WTC11 (cell line): ENCODE measurements around the gene TRIP10. TPM values are rescaled to one million over a fixed set of nuclear protein-coding genes. Genes with fewer than 3 reads are reported as not detected.

Experiments used
- ATAC-seq: fragments of 200-7000 bp; cut with Tn5 transposase; 2 replicates; pipeline ENCODE4 v1.10.0; 2021; ENCODE audit warnings: mild to moderate bottlenecking, moderate library complexity
- CTCF ChIA-PET: fragments of 300-600 bp; sonication (Branson Sonifier 250); formaldehyde crosslinking; loops from one replicate; lab custom pipeline; 2021; ENCODE audit warnings: antibody characterized with exemption; lab: Charles Lee
- POLR2A ChIA-PET: fragments of 350-600 bp; sonication (Branson Sonifier 250); formaldehyde crosslinking; loops from one replicate; lab custom pipeline; 2021; ENCODE audit warnings: antibody characterized with exemption; lab: Charles Lee
- DNase-seq: peaks from one replicate; pipeline ENCODE4 v3.0.0; 2021; ENCODE audit warnings: low spot score
- H3K27ac Mint-ChIP-seq: 2 replicates; pipeline ENCODE4 v1.8.0; 2021; ENCODE audit warnings: mixed read lengths
- H3K27me3 Mint-ChIP-seq: 2 replicates; pipeline ENCODE4 v1.8.0; 2021; ENCODE audit warnings: low read depth, mild to moderate bottlenecking, moderate library complexity, mixed read lengths
- H3K36me3 Mint-ChIP-seq: 2 replicates; pipeline ENCODE4 v1.8.0; 2021; ENCODE audit warnings: mixed read lengths
- H3K4me1 Mint-ChIP-seq: 2 replicates; pipeline ENCODE4 v1.8.0; 2022; ENCODE audit warnings: mixed read lengths
- H3K4me3 Mint-ChIP-seq: 2 replicates; pipeline ENCODE4 v1.8.0; 2021; ENCODE audit warnings: mild to moderate bottlenecking, moderate library complexity, mixed read lengths
- H3K9me3 Mint-ChIP-seq: 2 replicates; pipeline ENCODE4 v1.8.0; 2021; ENCODE audit warnings: mixed read lengths
- ATF1 ChIP-seq: sonication (generic); formaldehyde crosslinking; IDR thresholded peaks from 2 replicates; pipeline ENCODE4 v1.8.1; 2023; ENCODE audit warnings: mild to moderate bottlenecking, moderate library complexity, missing genetic modification reagents
- CREB1 ChIP-seq: sonication (generic); formaldehyde crosslinking; IDR thresholded peaks from 2 replicates; pipeline ENCODE4 v1.8.0; 2023; ENCODE audit warnings: mild to moderate bottlenecking, missing genetic modification reagents
- ELF4 ChIP-seq: sonication (generic); formaldehyde crosslinking; IDR thresholded peaks from 2 replicates; pipeline ENCODE4 v1.8.1; 2022; ENCODE audit warnings: low read depth, mild to moderate bottlenecking, moderate library complexity, missing genetic modification reagents
- EMX1 ChIP-seq: fragments of 250-450 bp; sonication (Bioruptor Pico); IDR thresholded peaks from 2 replicates; pipeline ENCODE4 v1.8.0; 2021; ENCODE audit warnings: mild to moderate bottlenecking
- GABPB1 ChIP-seq: sonication (generic); formaldehyde crosslinking; IDR thresholded peaks from 2 replicates; pipeline ENCODE4 v1.8.1; 2023; ENCODE audit warnings: mild to moderate bottlenecking, missing genetic modification reagents
- GRHL2 ChIP-seq: fragments of 250-450 bp; sonication (Bioruptor Pico); IDR thresholded peaks from 2 replicates; pipeline ENCODE4 v1.8.0; 2022; ENCODE audit warnings: mild to moderate bottlenecking, moderate library complexity; ENCODE audit not compliant: insufficient replicate concordance, severe bottlenecking
- GTF2I ChIP-seq: fragments of 250-450 bp; sonication (Bioruptor Pico); conservative IDR thresholded peaks from 2 replicates; pipeline ENCODE4 v1.4.0; 2021; ENCODE audit warnings: mild to moderate bottlenecking
- JUN ChIP-seq: sonication (generic); formaldehyde crosslinking; IDR thresholded peaks from 2 replicates; pipeline ENCODE4 v1.8.0; 2023; ENCODE audit warnings: mild to moderate bottlenecking, missing genetic modification reagents
- MYBL2 ChIP-seq: sonication (generic); formaldehyde crosslinking; IDR thresholded peaks from 2 replicates; pipeline ENCODE4 v1.8.1; 2023; ENCODE audit warnings: mild to moderate bottlenecking, moderate library complexity, missing genetic modification reagents
- RELA ChIP-seq: sonication (generic); formaldehyde crosslinking; IDR thresholded peaks from 2 replicates; pipeline ENCODE4 v1.8.1; 2022; ENCODE audit warnings: missing genetic modification reagents, mild to moderate bottlenecking, borderline replicate concordance
- SMAD3 ChIP-seq: sonication (generic); formaldehyde crosslinking; IDR thresholded peaks from 2 replicates; pipeline ENCODE4 v1.8.0; 2022; ENCODE audit warnings: missing genetic modification reagents, mild to moderate bottlenecking, borderline replicate concordance
- TCF7 ChIP-seq: sonication (generic); formaldehyde crosslinking; IDR thresholded peaks from 2 replicates; pipeline ENCODE4 v1.8.0; 2022; ENCODE audit warnings: mild to moderate bottlenecking, low read depth, missing genetic modification reagents, moderate library complexity
- TEAD1 ChIP-seq: sonication (generic); formaldehyde crosslinking; IDR thresholded peaks from 2 replicates; pipeline ENCODE4 v1.8.0; 2022; ENCODE audit warnings: mild to moderate bottlenecking, missing genetic modification reagents
- TP53 ChIP-seq: sonication (generic); formaldehyde crosslinking; IDR thresholded peaks from 2 replicates; pipeline ENCODE4 v1.8.1; 2023; ENCODE audit warnings: mild to moderate bottlenecking, missing genetic modification reagents
- ZNF121 ChIP-seq: sonication (generic); formaldehyde crosslinking; IDR thresholded peaks from 2 replicates; pipeline ENCODE4 v1.8.0; 2023; ENCODE audit warnings: missing genetic modification reagents
- ZNF232 ChIP-seq: sonication (generic); formaldehyde crosslinking; IDR thresholded peaks from 2 replicates; pipeline ENCODE4 v1.8.0; 2022; ENCODE audit warnings: mild to moderate bottlenecking, missing genetic modification reagents
- ZNF263 ChIP-seq: sonication (generic); formaldehyde crosslinking; IDR thresholded peaks from 2 replicates; pipeline ENCODE4 v1.8.1; 2022; ENCODE audit warnings: low read depth, mild to moderate bottlenecking, moderate library complexity, missing genetic modification reagents
- ZNF396 ChIP-seq: fragments of 250-450 bp; sonication (Bioruptor Pico); IDR thresholded peaks from 2 replicates; pipeline ENCODE4 v1.8.0; 2021; ENCODE audit warnings: mild to moderate bottlenecking, moderate library complexity, borderline replicate concordance
- ZNF671 ChIP-seq: fragments of 250-450 bp; sonication (Bioruptor Pico); IDR thresholded peaks from 2 replicates; pipeline ENCODE4 v1.8.0; 2021; ENCODE audit warnings: mild to moderate bottlenecking
- total RNA-seq: library from RNA; stranded (reverse); gene quantifications from 3 replicates; pipeline ENCODE4 v1.2.3, GENCODE V29; 2021
- TF ChIP-seq, protein P1 (sequence below): sonication (generic); formaldehyde crosslinking; IDR thresholded peaks from 2 replicates; pipeline ENCODE4 v1.8.1; 2022; ENCODE audit warnings: missing genetic modification reagents, borderline replicate concordance
- TF ChIP-seq, protein P2 (sequence below): sonication (generic); formaldehyde crosslinking; IDR thresholded peaks from 2 replicates; pipeline ENCODE4 v1.8.0; 2023; ENCODE audit warnings: mild to moderate bottlenecking, missing genetic modification reagents
- TF ChIP-seq, protein P3 (sequence below): sonication (generic); formaldehyde crosslinking; IDR thresholded peaks from 2 replicates; pipeline ENCODE4 v1.8.1; 2022; ENCODE audit warnings: mild to moderate bottlenecking, moderate library complexity, missing genetic modification reagents
- TF ChIP-seq, protein P4 (sequence below): sonication (generic); formaldehyde crosslinking; IDR thresholded peaks from 2 replicates; pipeline ENCODE4 v1.8.1; 2022; ENCODE audit warnings: low read depth, missing genetic modification reagents, borderline replicate concordance
- TF ChIP-seq, protein P5 (sequence below): sonication (generic); formaldehyde crosslinking; conservative IDR thresholded peaks from 2 replicates; pipeline ENCODE4 v1.8.1; 2022; ENCODE audit warnings: mild to moderate bottlenecking, missing genetic modification reagents
- TF ChIP-seq, protein P6 (sequence below): sonication (generic); formaldehyde crosslinking; IDR thresholded peaks from 2 replicates; pipeline ENCODE4 v1.8.1; 2023; ENCODE audit warnings: mild to moderate bottlenecking, missing genetic modification reagents, moderate library complexity
- TF ChIP-seq, protein P7 (sequence below): sonication (generic); formaldehyde crosslinking; IDR thresholded peaks from 2 replicates; pipeline ENCODE4 v1.8.1; 2023; ENCODE audit warnings: mild to moderate bottlenecking, missing genetic modification reagents

The TRIP10 gene
- total RNA-seq, 1 experiment from 2014 or later = 76.6 TPM

DNA sequence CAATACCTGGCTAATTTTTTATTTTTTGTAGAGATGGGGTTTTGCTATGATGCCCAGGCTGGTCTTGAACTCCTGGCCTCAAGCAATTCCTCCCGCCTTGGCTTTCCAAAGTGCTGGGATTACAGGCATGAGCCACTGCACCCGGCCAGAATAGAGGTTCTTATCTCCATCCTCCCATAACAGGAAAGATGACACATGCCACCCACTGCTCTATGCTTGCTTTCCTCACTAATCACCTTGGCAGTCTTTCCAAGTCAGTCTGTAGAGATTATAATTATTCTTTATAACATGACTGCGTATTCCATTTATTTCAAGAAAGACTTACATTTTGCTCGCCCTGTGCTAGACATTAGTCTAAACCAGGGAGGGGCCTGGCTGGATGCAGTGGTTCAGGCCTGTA lies 39.7 kb downstream of the TRIP10 start:
- H3K4me3 Mint-ChIP-seq = no peak overlapping the region
- no peak for DNase-seq
- H3K27ac Mint-ChIP-seq = no peak overlapping the region
- no peak for ATAC-seq
- ChIA-PET CTCF (no interaction called here), POLR2A (interaction anchor here (0.6 kb wide), 1 partner anchor 229 kb away, joined by 5 read pairs; no protein-coding TSS in a partner anchor)
- no peaks in the 10 kb centered on the region; the same call in none of the 2 replicates for H3K27me3 Mint-ChIP-seq
- peaks cover 6% of the 10 kb centered on the region; the same call in 1 of the 2 replicates for H3K36me3 Mint-ChIP-seq
- H3K9me3 Mint-ChIP-seq = peaks cover 24% of the 10 kb centered on the region
- no peaks in the 10 kb centered on the region for H3K4me1 Mint-ChIP-seq
- no peak for TF ChIP-seq GABPB1 (CRISPR knock-in tag)
- no peak for TF ChIP-seq GTF2I (CRISPR knock-in tag)
- TF ChIP-seq JUN = no peak
- TF ChIP-seq, protein P1, sequence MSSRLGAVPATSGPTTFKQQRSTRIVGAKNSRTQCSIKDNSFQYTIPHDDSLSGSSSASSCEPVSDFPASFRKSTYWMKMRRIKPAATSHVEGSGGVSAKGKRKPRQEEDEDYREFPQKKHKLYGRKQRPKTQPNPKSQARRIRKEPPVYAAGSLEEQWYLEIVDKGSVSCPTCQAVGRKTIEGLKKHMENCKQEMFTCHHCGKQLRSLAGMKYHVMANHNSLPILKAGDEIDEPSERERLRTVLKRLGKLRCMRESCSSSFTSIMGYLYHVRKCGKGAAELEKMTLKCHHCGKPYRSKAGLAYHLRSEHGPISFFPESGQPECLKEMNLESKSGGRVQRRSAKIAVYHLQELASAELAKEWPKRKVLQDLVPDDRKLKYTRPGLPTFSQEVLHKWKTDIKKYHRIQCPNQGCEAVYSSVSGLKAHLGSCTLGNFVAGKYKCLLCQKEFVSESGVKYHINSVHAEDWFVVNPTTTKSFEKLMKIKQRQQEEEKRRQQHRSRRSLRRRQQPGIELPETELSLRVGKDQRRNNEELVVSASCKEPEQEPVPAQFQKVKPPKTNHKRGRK (CRISPR knock-in tag) = no peak
- TF ChIP-seq GRHL2 = no peak
- TF ChIP-seq ZNF263 (CRISPR knock-in tag) = no peak
- no peak for TF ChIP-seq ZNF671 (CRISPR knock-in tag)
- no peak for TF ChIP-seq ZNF121
- TF ChIP-seq ZNF232 (CRISPR knock-in tag) = no peak
- TF ChIP-seq, all 79 proteins: peak for 0

DNA sequence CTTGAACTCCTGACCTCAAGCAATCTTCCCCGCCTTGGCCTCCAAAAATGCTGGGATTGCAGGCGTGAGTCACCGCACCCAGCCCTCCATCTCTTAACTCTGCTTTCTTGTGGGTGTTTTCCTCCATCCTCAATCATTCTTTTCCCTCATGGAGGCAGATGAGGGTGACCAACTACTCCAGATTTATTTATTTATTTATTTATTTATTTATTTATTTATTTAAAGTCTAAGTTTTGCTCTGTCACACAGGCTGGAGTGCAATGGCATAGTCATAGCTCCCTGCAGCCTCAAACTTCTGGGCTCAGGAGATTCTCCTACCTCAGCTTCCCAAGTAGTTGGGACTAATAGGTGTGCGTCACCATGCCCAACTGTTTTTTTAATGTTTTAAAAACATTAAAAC lies 47.9 kb downstream of the TRIP10 start:
- CTCF ChIA-PET = no interaction called here
- ATAC-seq (no peak), DNase-seq (no peak)
- peaks cover 40% of the 10 kb centered on the region for H3K9me3 Mint-ChIP-seq
- H3K4me1 Mint-ChIP-seq = no peaks in the 10 kb centered on the region
- H3K4me3 Mint-ChIP-seq = no peak overlapping the region
- H3K27me3 Mint-ChIP-seq = peaks cover 15% of the 10 kb centered on the region
- POLR2A ChIA-PET = no interaction called here
- TF ChIP-seq ZNF232 (CRISPR knock-in tag) (no peak), TP53 (CRISPR knock-in tag) (no peak), TCF7 (CRISPR knock-in tag) (no peak), ZNF263 (CRISPR knock-in tag) (no peak), MYBL2 (no peak), EMX1 (CRISPR knock-in tag) (no peak), CREB1 (no peak), SMAD3 (CRISPR knock-in tag) (no peak), GABPB1 (CRISPR knock-in tag) (no peak), TEAD1 (CRISPR knock-in tag) (no peak), RELA (CRISPR knock-in tag) (no peak), ELF4 (CRISPR knock-in tag) (no peak), ZNF396 (CRISPR knock-in tag) (no peak), ATF1 (CRISPR knock-in tag) (no peak)
- TF ChIP-seq, protein P2, sequence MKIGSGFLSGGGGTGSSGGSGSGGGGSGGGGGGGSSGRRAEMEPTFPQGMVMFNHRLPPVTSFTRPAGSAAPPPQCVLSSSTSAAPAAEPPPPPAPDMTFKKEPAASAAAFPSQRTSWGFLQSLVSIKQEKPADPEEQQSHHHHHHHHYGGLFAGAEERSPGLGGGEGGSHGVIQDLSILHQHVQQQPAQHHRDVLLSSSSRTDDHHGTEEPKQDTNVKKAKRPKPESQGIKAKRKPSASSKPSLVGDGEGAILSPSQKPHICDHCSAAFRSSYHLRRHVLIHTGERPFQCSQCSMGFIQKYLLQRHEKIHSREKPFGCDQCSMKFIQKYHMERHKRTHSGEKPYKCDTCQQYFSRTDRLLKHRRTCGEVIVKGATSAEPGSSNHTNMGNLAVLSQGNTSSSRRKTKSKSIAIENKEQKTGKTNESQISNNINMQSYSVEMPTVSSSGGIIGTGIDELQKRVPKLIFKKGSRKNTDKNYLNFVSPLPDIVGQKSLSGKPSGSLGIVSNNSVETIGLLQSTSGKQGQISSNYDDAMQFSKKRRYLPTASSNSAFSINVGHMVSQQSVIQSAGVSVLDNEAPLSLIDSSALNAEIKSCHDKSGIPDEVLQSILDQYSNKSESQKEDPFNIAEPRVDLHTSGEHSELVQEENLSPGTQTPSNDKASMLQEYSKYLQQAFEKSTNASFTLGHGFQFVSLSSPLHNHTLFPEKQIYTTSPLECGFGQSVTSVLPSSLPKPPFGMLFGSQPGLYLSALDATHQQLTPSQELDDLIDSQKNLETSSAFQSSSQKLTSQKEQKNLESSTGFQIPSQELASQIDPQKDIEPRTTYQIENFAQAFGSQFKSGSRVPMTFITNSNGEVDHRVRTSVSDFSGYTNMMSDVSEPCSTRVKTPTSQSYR (CRISPR knock-in tag) = no peak
- TF ChIP-seq, protein P3, sequence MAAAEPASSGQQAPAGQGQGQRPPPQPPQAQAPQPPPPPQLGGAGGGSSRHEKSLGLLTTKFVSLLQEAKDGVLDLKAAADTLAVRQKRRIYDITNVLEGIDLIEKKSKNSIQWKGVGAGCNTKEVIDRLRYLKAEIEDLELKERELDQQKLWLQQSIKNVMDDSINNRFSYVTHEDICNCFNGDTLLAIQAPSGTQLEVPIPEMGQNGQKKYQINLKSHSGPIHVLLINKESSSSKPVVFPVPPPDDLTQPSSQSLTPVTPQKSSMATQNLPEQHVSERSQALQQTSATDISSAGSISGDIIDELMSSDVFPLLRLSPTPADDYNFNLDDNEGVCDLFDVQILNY (CRISPR knock-in tag) = no peak
- TF ChIP-seq, protein P4, sequence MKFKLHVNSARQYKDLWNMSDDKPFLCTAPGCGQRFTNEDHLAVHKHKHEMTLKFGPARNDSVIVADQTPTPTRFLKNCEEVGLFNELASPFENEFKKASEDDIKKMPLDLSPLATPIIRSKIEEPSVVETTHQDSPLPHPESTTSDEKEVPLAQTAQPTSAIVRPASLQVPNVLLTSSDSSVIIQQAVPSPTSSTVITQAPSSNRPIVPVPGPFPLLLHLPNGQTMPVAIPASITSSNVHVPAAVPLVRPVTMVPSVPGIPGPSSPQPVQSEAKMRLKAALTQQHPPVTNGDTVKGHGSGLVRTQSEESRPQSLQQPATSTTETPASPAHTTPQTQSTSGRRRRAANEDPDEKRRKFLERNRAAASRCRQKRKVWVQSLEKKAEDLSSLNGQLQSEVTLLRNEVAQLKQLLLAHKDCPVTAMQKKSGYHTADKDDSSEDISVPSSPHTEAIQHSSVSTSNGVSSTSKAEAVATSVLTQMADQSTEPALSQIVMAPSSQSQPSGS (CRISPR knock-in tag) = no peak
- TF ChIP-seq, protein P5, sequence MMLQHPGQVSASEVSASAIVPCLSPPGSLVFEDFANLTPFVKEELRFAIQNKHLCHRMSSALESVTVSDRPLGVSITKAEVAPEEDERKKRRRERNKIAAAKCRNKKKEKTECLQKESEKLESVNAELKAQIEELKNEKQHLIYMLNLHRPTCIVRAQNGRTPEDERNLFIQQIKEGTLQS (CRISPR knock-in tag) = no peak
- TF ChIP-seq, protein P6, sequence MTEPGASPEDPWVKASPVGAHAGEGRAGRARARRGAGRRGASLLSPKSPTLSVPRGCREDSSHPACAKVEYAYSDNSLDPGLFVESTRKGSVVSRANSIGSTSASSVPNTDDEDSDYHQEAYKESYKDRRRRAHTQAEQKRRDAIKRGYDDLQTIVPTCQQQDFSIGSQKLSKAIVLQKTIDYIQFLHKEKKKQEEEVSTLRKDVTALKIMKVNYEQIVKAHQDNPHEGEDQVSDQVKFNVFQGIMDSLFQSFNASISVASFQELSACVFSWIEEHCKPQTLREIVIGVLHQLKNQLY (CRISPR knock-in tag) = no peak
- TF ChIP-seq, protein P7, sequence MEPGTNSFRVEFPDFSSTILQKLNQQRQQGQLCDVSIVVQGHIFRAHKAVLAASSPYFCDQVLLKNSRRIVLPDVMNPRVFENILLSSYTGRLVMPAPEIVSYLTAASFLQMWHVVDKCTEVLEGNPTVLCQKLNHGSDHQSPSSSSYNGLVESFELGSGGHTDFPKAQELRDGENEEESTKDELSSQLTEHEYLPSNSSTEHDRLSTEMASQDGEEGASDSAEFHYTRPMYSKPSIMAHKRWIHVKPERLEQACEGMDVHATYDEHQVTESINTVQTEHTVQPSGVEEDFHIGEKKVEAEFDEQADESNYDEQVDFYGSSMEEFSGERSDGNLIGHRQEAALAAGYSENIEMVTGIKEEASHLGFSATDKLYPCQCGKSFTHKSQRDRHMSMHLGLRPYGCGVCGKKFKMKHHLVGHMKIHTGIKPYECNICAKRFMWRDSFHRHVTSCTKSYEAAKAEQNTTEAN (CRISPR knock-in tag) = no peak
- H3K36me3 Mint-ChIP-seq = peaks cover 30% of the 10 kb centered on the region
- no peak overlapping the region for H3K27ac Mint-ChIP-seq
